OCI-LY7 (cell line): ENCODE data around the gene CUL2. TPM values are rescaled to one million over a fixed set of nuclear protein-coding genes. Genes with fewer than 3 reads are reported as not detected.
A peak's percentile ranks its signal among the peaks of the same experiment; 100 is the strongest.

ENCODE experiments used
- BruUV-seq: library from RNA; stranded (reverse); fragments of 400-500 nt; replicated peaks from 2 replicates; lab custom pipeline; 2021; lab: Mats Ljungman, UMichigan
- CTCF ChIA-PET: fragments of 300-600 bp; sonication (Branson Sonifier 250); formaldehyde crosslinking; loops from one replicate; lab custom pipeline; 2022; ENCODE audit warnings: antibody characterized with exemption; ENCODE audit not compliant: unreplicated experiment; lab: Charles Lee
- POLR2A ChIA-PET: fragments of 300-600 bp; sonication (Branson Sonifier 250); formaldehyde crosslinking; loops from one replicate; lab custom pipeline; 2022; ENCODE audit warnings: antibody characterized with exemption; lab: Charles Lee
- DNase-seq: peaks from one replicate; pipeline ENCODE4 v3.0.0-alpha.2; 2015; ENCODE audit warnings: low spot score
- H2AFZ ChIP-seq: fragments of 200-600 bp; sonication (generic), shearing (Covaris generic); 2 replicates; pipeline ENCODE4 v1.6.1; 2014; ENCODE audit warnings: mild to moderate bottlenecking, antibody characterized with exemption, low read length, moderate library complexity
- H3K27ac ChIP-seq: fragments of 200-600 bp; sonication (generic); 2 replicates; pipeline ENCODE4 v1.5.1; 2014; ENCODE audit warnings: mixed run types, low read depth, mild to moderate bottlenecking, moderate library complexity, low read length, inconsistent platforms; ENCODE audit not compliant: poor library complexity, severe bottlenecking
- H3K36me3 ChIP-seq: fragments of 200-600 bp; sonication (generic); 2 replicates; pipeline ENCODE4 v1.6.1; 2014; ENCODE audit warnings: mild to moderate bottlenecking, antibody characterized with exemption, low read length, moderate library complexity, mixed read lengths; ENCODE audit not compliant: insufficient read depth
- H3K4me1 ChIP-seq: fragments of 200-600 bp; sonication (generic); 2 replicates; pipeline ENCODE4 v1.5.1; 2014; ENCODE audit warnings: mild to moderate bottlenecking, low read length; ENCODE audit not compliant: insufficient read depth, poor library complexity, severe bottlenecking
- H3K4me2 ChIP-seq: fragments of 200-600 bp; sonication (generic); 2 replicates; pipeline ENCODE4 v1.6.1; 2014; ENCODE audit warnings: mild to moderate bottlenecking, low read length
- H3K4me3 ChIP-seq: fragments of 200-600 bp; sonication (generic); 2 replicates; pipeline ENCODE4 v1.5.1; 2014; ENCODE audit warnings: mild to moderate bottlenecking, low read depth, low read length; ENCODE audit not compliant: poor library complexity, severe bottlenecking
- H3K79me2 ChIP-seq: fragments of 200-600 bp; sonication (generic); 2 replicates; pipeline ENCODE4 v1.6.1; 2016; ENCODE audit warnings: low read depth, mild to moderate bottlenecking, low read length, moderate library complexity, mixed read lengths; ENCODE audit not compliant: insufficient read depth
- H3K9me2 ChIP-seq: fragments of 200-600 bp; sonication (generic); 2 replicates; pipeline ENCODE4 v1.6.1; 2016; ENCODE audit warnings: mild to moderate bottlenecking, low read length, mixed read lengths; ENCODE audit not compliant: insufficient read depth
- H3K9me3 ChIP-seq: fragments of 200-600 bp; sonication (generic); 2 replicates; pipeline ENCODE4 v1.6.1; 2014; ENCODE audit warnings: mild to moderate bottlenecking, mixed run types, low read length, mixed read lengths
- H4K20me1 ChIP-seq: fragments of 200-600 bp; sonication (generic); 2 replicates; pipeline ENCODE4 v1.6.1; 2014; ENCODE audit warnings: mild to moderate bottlenecking, antibody characterized with exemption, low read length, moderate library complexity, mixed read lengths; ENCODE audit not compliant: insufficient read depth
- CTCF ChIP-seq: fragments of 200-600 bp; sonication (generic); conservative IDR thresholded peaks from 2 replicates; pipeline ENCODE4 v1.5.1; 2014; ENCODE audit warnings: mild to moderate bottlenecking, antibody characterized with exemption, low read length, moderate library complexity, mixed read lengths
- EZH2phosphoT487 ChIP-seq: fragments of 200-600 bp; sonication (generic); IDR thresholded peaks from 2 replicates; pipeline ENCODE4 v1.6.1; 2018; ENCODE audit warnings: low read depth, borderline replicate concordance, mild to moderate bottlenecking, mixed run types, antibody characterized with exemption, low read length, moderate library complexity, mixed read lengths
- intact Hi-C: fragments of 100-400 bp; cut with micrococcal nuclease; formaldehyde crosslinking; loops from one replicate; pipeline ENCODE4 v1.10.0; 2022; ENCODE audit not compliant: unreplicated experiment
- total RNA-seq, 2 experiments: library from RNA; depleted of rRNA in 1 of 2; stranded (reverse); fragments of >200 nt in 1 of 2; shearing (Covaris generic) in 1 of 2; gene quantifications; 2 replicates each; pipeline ENCODE4 v1.2.3, GENCODE V29; 2014 to 2022

Gene CUL2
- total RNA-seq, 2 experiments from 2014 or later = 25.5 to 40.4 TPM

- intact Hi-C loops = loop anchor here (1.0 to 5.0 kb wide), 2 partner anchors 69 to 210 kb away; partner anchors contain the start of gene CCNY
- H2AFZ ChIP-seq = peak overlapping the region; percentile 43; the same call in 1 of the 2 replicates
- BruUV-seq = TSS peak; percentile 66
Measured at GRCh38 chr10:35127289-35127891, 37.2 kb upstream of the CUL2 start.

GRCh38 chr10:35126530-35127288 lies 36.6 kb upstream of the CUL2 start, which contains the start of gene CREM:
Gene CREM (plus strand): TSS chr10:35126846. CDS start chr10:35137836, 10,990 bp downstream.
- DNase-seq = peak; percentile 98
- Histone ChIP-seq H3K36me3 (no peaks in the 10 kb centered on the region; the same call in 1 of the 2 replicates), H3K79me2 (peaks cover 42% of the 10 kb centered on the region; the same call in 1 of the 2 replicates), H3K27ac (peak within 1 kb of the TSS; percentile 85), H2AFZ (peak within 1 kb of the TSS; percentile 72), H3K4me3 (peak within 1 kb of the TSS; percentile 93), H3K4me1 (peaks cover 43% of the 10 kb centered on the region), H4K20me1 (no peaks in the 10 kb centered on the region), H3K9me2 (no peaks in the 10 kb centered on the region), H3K9me3 (no peaks in the 10 kb centered on the region), H3K4me2 (peak within 1 kb of the TSS; percentile 70)
- intact Hi-C loops = loop anchor here (1.0 to 5.0 kb wide), 4 partner anchors 23 to 211 kb away; partner anchors contain the start of gene CCNY
- TF ChIP-seq EZH2phosphoT487 = no peak
- TF ChIP-seq CTCF = peak; percentile 82
- BruUV-seq = no TSS peak
- ChIA-PET CTCF (interaction anchor here (0.6 to 1.6 kb wide), 7 partner anchors 36 to 98 kb away, joined by 3 to 22 read pairs (median 4); partner anchors contain the start of gene CUL2), POLR2A (interaction anchor here (0.5 to 6.6 kb wide), 13 partner anchors 23 to 344 kb away, joined by 3 to 95 read pairs (median 5); no protein-coding TSS in a partner anchor)

More at GRCh38 chr10:35127289-35127891, 37.2 kb upstream of the CUL2 start:
- Histone ChIP-seq H4K20me1 (no peaks in the 10 kb centered on the region), H3K4me2 (peak overlapping the region; percentile 70), H3K4me1 (peaks cover 49% of the 10 kb centered on the region), H3K27ac (peak overlapping the region; percentile 85), H3K9me3 (no peaks in the 10 kb centered on the region), H3K36me3 (no peaks in the 10 kb centered on the region; the same call in 1 of the 2 replicates), H3K79me2 (peaks cover 46% of the 10 kb centered on the region; the same call in 1 of the 2 replicates), H3K4me3 (peak overlapping the region; percentile 93), H3K9me2 (no peaks in the 10 kb centered on the region)
- ChIA-PET POLR2A (interaction anchor here (0.7 to 6.6 kb wide), 4 partner anchors 22 to 78 kb away, joined by 3 to 95 read pairs (median 4); no protein-coding TSS in a partner anchor), CTCF (interaction anchor here (0.6 to 1.6 kb wide), 2 partner anchors 90 to 92 kb away, joined by 3 to 5 read pairs; no protein-coding TSS in a partner anchor)
- TF ChIP-seq CTCF (no peak), EZH2phosphoT487 (no peak)
- DNase-seq = peak; percentile 40
